HEK293T (cell line): Measurements from ENCODE around the gene FBH1.

Source experiments
- ELF4 ChIP-seq: fragments of 450-650 bp; IDR thresholded peaks from 2 replicates; pipeline ENCODE4 v1.6.1; 2017; ENCODE audit warnings: antibody characterized with exemption
- FOXA1 ChIP-seq: fragments of 450-650 bp; IDR thresholded peaks from 2 replicates; pipeline ENCODE4 v1.6.1; 2016; ENCODE audit warnings: mild to moderate bottlenecking
- FOXM1 ChIP-seq: fragments of 450-650 bp; IDR thresholded peaks from 2 replicates; pipeline ENCODE4 v1.6.1; 2017; ENCODE audit warnings: mild to moderate bottlenecking, borderline replicate concordance
- L3MBTL2 ChIP-seq: fragments of 450-650 bp; conservative IDR thresholded peaks from 2 replicates; pipeline ENCODE4 v1.6.1; 2016; ENCODE audit warnings: mild to moderate bottlenecking
- SUZ12 ChIP-seq: fragments of 450-650 bp; IDR thresholded peaks from 2 replicates; pipeline ENCODE4 v1.6.1; 2016; ENCODE audit warnings: mild to moderate bottlenecking
- ZNF384 ChIP-seq: fragments of 450-650 bp; IDR thresholded peaks from 2 replicates; pipeline ENCODE4 v1.6.1; 2016
- TF ChIP-seq, protein P1 (sequence below): fragments of 450-650 bp; IDR thresholded peaks from 2 replicates; pipeline ENCODE4 v1.6.1; 2016

DNA sequence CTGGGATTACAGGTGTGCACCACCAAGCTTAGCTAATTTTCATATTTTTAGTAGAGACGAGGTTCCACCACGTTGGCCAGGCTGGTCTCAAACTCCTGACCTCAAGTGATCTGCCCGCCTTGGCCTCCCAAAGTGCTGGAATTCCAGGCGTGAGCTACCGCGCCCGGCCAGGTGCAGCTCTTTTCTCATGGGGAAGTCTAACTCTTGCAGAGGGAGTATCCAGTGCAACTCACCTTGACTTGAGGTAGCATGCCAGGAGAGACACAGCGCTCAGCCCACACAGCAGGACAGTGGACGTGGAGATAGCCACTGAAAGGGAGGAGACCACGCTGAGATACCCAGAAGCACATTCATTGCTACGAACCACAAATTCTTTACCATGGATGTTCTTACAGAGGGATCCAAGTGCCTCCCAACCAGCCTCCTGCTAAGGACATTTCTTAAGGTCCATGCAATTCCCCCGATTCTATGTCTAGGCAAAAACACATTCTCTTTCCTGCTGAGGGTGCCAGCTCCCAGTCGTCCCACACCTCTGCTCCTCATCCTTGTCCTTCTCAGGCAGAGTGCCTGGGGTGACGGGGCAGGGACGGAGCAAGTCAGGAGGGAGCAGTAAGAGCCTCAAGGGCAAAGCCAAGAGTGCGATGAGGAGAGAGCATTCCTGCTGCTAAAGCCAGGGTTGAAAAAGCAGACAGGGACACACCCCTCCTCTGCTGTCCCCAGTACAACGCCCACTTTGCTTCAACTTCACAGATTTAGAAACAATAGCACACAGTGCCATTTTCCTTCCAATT lies 66.3 kb downstream of the FBH1 start:
- TF ChIP-seq L3MBTL2 (no peak), ELF4 (no peak), ZNF384 (no peak), FOXM1 (no peak), SUZ12 (no peak), FOXA1 (no peak)
- TF ChIP-seq, protein P1, sequence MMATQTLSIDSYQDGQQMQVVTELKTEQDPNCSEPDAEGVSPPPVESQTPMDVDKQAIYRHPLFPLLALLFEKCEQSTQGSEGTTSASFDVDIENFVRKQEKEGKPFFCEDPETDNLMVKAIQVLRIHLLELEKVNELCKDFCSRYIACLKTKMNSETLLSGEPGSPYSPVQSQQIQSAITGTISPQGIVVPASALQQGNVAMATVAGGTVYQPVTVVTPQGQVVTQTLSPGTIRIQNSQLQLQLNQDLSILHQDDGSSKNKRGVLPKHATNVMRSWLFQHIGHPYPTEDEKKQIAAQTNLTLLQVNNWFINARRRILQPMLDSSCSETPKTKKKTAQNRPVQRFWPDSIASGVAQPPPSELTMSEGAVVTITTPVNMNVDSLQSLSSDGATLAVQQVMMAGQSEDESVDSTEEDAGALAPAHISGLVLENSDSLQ: no peak
